Esophagus squamous epithelium (tissue), 4 donors: ENCODE data around the gene IGF1.

ENCODE experiments used
- CTCF ChIP-seq, 6 experiments: fragments of 450-650 bp in 4 of 6; fragments of 200-600 bp in 2 of 6; sonication (generic) in 2 of 6; IDR thresholded peaks; one replicate each; pipeline ENCODE4 v1.5.1; 2016 to 2019; ENCODE audit warnings: antibody characterized with exemption in 6 of 6, mild to moderate bottlenecking in 4 of 6, moderate library complexity in 4 of 6
- POLR2A ChIP-seq, 4 donors: fragments of 450-650 bp; IDR thresholded peaks; one replicate each; pipeline ENCODE4 v1.6.1; 2017; ENCODE audit warnings: antibody characterized with exemption in 4 of 4, mild to moderate bottlenecking in 4 of 4, moderate library complexity in 3 of 4

GRCh38 chr12:102462386-102462785 is 18.0 kb downstream of the IGF1 start:
- no peak for TF ChIP-seq CTCF (IDR thresholded peaks at IDR 0.05)
- no peak for TF ChIP-seq POLR2A (IDR thresholded peaks at IDR 0.05)
